Activated T-helper 1 cell treated with anti-CD3 and anti-CD28 coated beads, Interleukin-2, amount 50 U/mL, for 16 hours (primary cell): ENCODE measurements around the gene TDRD12.
A peak's percentile ranks its signal among the peaks of the same experiment; 100 is the strongest.

Experiments used
- DNase-seq, 2 donors: peaks; one replicate each; pipeline ENCODE4 v3.0.0-alpha.2; 2020; ENCODE audit warnings: low read depth in 1 of 2, low spot score in 1 of 2

The TDRD12 gene, protein sequence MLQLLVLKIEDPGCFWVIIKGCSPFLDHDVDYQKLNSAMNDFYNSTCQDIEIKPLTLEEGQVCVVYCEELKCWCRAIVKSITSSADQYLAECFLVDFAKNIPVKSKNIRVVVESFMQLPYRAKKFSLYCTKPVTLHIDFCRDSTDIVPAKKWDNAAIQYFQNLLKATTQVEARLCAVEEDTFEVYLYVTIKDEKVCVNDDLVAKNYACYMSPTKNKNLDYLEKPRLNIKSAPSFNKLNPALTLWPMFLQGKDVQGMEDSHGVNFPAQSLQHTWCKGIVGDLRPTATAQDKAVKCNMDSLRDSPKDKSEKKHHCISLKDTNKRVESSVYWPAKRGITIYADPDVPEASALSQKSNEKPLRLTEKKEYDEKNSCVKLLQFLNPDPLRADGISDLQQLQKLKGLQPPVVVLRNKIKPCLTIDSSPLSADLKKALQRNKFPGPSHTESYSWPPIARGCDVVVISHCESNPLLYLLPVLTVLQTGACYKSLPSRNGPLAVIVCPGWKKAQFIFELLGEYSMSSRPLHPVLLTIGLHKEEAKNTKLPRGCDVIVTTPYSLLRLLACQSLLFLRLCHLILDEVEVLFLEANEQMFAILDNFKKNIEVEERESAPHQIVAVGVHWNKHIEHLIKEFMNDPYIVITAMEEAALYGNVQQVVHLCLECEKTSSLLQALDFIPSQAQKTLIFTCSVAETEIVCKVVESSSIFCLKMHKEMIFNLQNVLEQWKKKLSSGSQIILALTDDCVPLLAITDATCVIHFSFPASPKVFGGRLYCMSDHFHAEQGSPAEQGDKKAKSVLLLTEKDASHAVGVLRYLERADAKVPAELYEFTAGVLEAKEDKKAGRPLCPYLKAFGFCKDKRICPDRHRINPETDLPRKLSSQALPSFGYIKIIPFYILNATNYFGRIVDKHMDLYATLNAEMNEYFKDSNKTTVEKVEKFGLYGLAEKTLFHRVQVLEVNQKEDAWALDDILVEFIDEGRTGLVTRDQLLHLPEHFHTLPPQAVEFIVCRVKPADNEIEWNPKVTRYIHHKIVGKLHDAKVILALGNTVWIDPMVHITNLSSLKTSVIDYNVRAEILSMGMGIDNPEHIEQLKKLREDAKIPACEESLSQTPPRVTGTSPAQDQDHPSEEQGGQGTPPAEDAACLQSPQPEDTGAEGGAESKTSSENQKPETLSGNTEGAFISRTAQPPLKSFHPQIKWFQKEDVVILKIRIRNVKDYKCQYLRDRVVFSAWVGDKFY (N-terminal part only)

DNA sequence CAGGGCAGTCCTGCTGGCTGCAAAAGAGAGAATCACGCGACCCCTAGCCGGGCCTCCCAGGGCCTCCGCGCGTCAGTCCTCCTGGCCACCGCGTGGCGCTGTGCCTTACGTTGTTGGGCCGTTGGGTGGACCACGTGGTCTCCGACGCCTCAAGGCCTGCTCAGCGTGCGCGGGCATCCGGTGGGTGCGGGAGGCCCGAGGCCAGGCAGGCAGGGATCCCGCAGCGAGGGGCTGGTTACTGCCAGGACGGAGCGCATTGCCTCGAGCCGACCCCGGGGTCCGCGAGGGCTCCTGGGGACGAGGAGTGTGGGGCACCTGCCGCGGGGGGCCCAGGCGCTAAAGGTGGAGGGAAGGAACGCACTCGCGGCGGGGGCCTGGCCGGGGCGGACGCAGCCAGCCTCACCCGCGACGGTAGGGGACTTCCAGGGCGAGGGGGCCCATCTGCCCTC, at the start of gene TDRD12:
TSS of gene TDRD12 (plus strand) at position 157 of the 449 bp plus-strand sequence. CDS start 306 bp downstream, outside the sequence.
- no peak for DNase-seq

DNA sequence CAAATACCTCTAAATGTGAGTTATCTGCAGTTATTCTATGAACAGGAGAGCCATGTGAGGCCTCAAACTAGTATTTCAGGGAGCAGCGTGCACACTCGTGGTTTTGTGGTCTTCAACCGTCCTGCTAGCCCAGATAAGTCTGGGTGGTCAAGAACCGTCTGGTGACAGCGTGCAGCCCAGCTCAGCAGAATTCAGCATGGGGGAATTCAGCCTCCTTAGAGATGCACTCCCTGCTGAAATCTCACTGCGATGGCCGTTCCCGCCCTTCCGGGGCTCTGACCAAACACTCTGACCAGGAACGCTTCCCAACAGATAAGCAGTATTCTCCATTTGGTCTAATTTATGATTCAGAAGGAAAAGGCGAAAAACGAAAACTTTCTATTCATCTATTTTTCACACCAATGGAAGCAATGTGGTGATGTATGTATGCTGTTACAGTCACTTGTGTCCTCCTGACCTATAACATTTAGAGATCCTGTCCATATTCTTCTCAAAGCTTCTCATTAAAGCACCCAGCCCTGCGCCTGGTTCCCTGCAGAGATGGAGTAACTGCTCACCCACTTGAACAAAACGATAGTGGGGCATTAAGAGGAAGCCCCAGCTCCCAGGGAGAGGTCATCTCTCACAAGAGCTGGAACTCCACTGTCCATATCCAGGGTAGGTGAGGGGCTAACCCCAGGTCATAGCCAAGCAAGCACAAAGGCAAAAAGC, 47.5 kb upstream of the TDRD12 start:
- no peak for DNase-seq

DNA sequence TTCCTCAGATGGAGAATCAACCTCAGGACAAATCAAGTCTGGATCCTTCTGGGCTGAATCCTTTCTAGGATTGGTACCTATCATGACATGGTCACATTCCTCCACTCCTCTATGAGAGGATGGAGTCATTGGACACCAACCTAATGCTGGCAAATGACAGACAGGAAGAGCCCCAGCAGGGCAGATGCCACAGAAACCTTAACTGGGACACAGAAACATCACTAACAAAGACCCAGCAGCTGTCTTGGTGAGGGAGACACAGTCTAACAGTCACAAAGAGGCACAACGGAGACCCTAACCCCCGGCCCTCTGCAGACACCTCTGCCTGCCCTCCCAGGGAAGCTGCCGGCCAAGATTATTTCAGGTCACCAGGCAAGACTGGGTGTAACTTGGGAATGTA, 46.7 kb upstream of the TDRD12 start:
- DNase-seq: no peak

DNA sequence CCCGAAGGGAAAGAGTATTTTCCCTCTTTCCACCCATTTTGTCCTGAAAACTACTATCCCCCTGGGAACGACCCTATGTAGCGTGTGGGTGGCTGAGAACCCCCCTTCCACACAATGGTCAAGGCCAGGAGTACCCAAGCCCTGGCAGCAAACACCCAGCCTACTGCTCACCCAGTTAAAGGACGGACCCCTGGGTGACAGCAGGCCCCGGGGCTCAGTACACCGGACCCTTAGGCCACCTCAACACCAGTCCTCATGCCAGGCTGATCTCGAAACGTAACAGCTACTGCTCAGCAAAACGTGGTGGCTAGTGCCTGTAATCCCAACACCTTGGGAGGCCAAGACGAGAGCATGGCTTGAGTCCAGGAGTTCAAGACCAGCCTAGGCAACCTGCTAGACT, 46.0 kb upstream of the TDRD12 start:
- no peak for DNase-seq

DNA sequence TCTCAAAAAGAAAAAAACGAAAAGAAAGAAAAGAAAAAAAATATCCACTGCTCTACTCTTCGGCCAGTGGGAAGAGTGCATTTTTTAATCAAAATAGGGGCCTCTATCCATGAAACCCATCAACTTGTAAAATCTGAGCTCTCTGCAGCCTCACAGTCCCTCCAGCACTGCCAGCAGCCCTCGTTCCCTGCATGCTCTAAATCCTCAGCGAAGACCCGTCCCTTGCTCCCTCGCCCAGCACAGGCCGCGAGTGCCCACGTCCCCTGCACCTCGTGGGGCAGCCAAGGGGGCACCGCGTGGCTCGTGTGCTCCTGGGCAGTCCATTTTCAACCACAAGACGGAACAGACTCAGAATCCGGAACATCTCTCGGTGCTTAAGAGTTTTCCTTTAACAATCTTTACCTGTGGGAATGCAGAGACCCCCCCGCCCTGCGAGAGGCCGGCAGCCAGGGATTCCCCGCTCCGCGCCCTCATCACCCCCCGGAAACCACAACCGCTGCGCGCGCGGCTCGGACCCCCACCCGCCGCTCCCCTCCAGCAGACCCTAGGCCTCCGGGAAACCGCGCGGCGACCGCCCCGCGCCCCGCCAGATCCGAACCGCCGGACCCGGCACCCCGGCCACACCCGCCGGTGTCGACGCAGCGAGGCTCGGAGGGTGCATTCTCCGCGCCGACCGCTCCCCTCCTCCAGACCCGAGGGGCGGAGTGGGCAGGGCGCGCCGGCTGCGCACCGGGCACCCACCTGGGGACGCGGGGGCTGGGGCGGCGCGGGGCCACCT, 45.2 kb upstream of the TDRD12 start:
- no peak for DNase-seq

DNA sequence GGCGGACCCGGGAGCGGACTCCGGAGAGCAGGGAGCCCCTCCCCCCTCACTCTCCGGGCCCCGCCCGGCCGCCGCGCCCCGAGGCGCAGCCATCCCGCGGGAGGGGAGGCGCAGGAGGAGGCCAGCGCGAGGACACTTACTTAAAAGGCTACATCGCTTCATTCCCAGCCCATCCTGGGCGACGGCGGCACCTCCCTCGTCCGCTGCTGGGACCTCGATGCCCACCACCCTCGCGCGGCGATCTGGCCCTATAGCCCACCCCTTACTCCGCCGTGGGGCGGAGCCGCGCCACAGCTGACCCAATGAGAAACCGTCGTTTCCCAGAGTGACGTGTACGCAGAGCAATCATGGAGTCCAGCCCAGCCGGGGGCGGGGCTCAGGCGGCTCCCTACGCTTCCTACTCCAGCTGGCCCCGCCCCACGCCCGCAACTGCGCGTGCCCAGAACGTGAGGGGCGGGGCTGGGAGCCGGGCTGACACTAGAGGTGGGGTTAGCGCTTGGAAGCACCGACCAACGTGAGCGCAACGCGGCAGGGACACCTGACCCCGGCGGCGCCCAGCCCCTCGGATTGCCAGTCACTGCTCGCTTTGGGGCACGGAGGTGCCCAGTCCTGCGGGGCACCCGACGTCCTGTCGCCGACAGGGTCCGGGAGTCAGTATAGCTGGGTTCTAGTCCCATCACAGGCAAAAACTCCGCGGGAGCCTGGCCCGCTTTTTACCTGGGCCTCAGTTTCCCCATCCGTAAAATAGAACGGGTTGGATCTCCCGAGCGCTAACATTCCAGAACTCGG, 44.4 kb upstream of the TDRD12 start, which contains the start of gene ANKRD27:
TSS of gene ANKRD27 (minus strand) at position 250 of the 789 bp plus-strand sequence. CDS start 16,165 bp downstream, outside the sequence.
- DNase-seq: peak; percentile 94 to 98

DNA sequence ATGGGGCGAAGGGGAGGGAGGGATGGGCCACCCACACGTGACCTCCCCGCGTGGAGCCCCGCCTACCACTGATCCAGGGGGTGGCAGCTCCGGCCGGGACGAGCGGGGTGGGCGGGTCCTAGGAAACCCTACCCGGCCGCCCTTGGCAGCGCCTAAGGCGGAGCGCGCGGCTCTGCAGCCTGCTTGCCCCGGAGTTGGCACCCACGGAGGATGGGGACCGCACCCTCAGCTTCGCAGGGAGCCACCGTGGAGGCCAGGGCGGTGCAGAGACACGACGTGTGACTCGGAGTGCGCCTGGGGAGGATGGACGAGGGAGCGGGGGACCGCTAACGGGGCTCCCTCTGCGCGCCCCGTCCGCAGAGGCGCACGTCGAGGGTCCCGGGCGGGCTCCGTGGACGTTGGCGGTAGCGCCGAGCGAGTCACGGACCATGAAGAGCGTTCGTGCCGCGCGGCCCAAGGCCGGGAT, 43.8 kb upstream of the TDRD12 start, which contains the start of gene RGS9BP:
TSS of gene RGS9BP (plus strand) at position 129 of the 466 bp plus-strand sequence. CDS start 416 bp downstream, outside the sequence.
- DNase-seq: peak; percentile 26 to 39

DNA sequence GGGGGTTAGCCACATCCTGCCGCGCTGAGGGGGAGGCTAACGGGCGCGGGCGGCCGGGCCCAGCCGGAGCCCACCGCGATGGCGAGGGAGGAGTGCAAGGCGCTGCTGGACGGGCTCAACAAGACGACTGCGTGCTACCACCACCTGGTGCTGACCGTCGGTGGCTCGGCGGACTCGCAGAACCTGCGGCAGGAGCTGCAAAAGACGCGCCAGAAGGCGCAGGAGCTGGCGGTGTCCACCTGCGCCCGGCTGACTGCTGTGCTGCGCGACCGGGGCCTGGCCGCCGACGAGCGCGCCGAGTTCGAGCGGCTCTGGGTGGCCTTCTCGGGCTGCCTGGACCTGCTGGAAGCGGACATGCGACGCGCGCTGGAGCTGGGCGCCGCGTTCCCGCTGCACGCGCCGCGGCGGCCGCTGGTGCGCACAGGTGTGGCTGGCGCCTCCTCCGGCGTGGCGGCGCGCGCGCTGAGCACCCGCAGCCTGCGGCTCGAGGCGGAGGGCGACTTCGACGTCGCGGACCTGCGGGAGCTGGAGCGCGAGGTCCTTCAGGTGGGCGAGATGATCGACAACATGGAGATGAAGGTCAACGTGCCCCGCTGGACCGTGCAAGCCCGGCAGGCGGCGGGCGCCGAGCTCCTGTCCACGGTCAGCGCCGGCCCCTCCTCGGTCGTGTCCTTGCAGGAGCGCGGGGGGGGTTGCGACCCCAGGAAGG, 43.2 kb upstream of the TDRD12 start:
- DNase-seq: peak in 1 of 2 donors; percentile 6

DNA sequence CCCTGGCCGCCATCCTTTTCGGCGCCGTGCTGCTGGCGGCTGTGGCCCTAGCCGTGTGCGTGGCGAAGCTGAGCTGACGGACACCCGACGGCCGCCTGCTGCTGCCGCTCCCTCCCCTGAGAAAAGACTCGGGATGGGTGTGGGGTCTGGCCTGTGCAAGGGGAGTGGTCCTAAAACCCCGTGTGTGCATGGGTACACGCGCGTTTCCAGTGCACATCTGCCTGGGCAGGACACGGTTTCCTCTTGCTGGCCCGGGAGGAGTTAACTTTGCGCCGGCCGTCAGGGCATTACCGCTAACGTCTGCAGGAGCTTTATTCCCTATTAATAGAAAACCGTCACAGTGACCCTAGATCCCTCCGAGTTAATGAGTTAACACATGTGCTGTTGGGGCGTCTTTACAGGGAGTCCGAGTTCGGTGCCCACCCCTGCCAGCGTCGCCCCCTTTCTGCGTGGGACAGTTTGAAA, 42.6 kb upstream of the TDRD12 start:
- no peak for DNase-seq

DNA sequence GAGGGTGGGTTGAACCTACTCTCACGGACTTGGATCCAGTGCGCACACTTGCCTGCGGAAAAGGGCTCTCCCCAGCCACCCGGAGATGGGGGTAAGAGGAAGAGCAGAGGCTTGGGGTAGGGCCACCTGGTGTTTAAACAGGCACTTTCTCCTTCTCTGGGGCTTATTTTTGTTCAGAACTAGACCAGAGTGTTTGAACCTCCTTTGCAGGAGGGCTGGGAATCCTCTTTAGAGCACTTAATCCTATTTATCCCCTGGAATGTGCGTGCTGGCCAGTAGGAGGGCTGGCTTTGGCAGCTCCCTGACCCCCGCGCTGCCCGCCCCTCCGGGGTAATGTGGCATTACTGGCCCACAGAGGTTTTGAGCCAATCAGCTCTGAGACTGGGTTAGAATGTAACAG, 41.9 kb upstream of the TDRD12 start:
- DNase-seq: no peak

DNA sequence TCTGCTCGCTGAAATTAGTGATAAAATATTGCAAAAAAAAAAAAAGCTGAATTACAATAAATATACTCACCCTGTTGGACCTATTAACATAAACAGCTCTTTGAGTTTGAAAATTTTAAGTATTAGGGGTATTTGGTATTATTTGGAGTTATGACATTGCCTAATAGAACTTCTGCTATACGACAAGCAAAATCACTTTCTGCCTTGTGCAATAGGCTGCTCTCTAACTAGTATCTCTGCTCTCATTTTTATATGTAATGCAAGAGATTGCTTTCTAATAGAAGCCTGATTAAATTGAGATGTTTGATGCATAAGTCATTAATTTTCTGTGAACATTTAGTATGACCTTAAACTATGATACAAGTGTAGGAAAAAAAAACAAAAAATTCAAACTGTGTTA, 38.6 kb upstream of the TDRD12 start:
- DNase-seq: no peak

DNA sequence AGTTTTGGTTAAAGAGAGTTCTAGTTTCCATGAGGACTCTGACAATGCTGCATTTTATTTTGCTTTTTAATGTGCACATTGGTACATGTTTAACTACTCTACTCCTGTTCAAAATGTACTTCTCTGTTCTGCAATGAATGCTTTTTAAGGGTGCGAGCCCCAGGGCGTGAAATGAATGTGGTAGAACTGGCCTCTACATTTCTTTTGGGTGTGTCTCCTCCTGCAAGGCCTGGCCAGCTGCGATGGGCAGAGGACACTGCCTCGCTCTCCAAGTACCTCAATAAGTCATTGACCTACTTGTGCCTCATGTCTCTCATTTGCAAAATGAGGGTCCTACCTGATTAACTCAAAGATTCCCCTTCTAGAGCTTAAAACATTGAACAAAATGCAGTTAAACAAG, 37.2 kb upstream of the TDRD12 start:
- no peak for DNase-seq

DNA sequence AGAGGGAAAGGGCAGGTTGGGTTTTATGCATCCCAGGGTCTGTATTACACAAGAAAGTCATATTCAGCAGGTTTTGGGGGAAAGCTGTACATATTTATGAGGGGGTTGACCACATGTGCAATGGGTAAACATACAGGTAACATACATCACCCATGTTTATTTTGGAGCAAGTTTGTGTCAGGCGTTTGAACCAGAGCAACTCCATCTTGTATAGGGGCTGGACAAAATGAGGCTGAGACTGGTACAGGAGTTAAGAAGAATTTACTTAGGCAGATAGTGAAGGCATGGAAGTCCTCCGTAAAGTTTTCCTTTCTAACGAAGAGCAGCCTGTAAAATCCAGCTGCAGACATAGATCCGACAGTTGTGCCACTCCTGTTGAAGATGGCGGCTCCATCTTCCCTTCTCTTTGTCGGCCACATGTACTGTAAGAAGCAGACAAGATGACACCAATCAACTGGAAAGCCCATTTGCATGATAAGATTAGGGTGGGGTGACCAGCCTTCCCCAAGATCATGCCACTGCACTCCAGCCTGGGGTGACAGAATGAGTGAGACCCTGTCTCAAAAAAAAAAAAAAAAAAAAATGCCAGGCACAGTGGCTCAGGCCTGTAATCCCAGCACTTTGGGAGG, 32.6 kb upstream of the TDRD12 start:
- DNase-seq: no peak

DNA sequence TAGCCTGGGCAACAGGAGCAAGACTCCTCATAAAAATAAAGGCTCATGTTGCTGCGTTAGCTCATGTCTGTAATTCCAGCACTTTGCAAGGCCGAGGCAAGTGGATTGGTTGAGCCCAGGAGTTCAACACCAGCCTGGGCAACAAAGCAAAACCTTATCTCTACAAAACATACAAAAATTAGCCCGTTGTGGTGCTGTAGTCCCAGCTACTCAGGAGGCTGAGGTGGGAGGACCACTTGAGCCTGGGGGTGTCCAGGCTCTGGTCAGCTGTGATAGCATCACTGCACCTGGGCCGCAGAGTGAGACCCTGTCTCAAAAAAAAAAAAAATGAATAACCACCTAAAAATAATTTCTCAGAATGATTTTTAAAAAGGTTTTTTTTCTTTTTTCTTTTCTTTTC, 31.9 kb upstream of the TDRD12 start:
- no peak for DNase-seq

DNA sequence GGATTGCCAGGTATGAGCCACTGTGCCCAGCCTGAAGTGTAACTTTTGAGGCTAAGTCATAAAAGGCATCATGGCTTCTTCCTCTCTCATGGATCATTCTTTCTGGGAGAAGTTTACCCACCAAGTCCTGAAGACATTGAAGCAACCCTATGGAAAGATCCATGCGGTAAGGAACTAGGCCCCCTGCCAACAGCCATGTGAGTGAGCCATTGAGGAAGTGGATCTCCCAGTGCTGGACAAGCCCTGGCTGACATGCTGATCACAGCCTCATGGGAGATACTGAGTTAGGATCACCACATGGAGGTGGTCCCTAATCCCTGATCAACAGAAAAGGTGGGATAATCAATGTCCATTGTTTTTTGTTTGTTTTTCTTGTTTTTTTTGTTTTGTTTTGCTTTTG, 31.3 kb upstream of the TDRD12 start:
- DNase-seq: no peak

DNA sequence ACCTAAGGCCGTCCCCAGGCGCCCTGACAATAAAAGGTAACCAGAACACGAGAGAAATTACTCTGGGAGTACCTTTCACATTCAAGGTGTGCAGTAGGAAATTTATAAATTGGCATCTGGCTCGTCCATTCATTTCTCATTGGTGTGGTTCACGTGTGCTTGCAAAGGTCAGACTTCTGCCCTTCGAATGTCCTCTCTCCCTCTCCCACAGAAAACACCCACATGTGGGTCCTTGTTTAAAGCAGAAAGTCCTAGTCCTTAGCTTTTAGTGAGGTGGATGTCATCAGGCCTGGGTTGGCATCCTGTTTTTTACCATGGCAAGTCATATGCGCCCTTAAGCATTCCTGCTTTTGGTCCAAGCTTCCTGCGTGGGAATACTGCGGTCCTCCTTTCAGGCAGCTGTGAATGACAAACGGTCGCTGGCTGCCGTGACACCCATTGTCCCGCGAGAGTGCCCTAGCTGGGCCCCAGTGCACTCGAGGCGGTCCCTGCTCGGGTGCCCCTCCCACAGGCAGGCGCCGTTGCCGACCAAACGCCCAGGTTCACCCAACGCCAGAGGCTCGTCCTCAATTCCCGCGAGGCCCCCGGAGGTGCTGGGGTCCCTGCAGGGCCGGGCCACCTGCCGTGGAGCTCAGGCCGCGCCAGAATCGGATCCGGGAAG, 28.1 kb upstream of the TDRD12 start, which contains the start of gene NUDT19:
TSS of gene NUDT19 (plus strand) at position 531 of the 661 bp plus-strand sequence. CDS start 140 bp downstream, outside the sequence.
- peak; percentile 56 to 65 for DNase-seq
